SK-N-SH treated with all-trans-retinoic acid at 6 μM for 48 hours (cell line): ENCODE data around the gene CALML3.

Experiments
- ATAC-seq: fragments of 200-7000 bp; cut with Tn5 transposase; 3 replicates; pipeline ENCODE4 v1.9.1; 2020; ENCODE audit warnings: mild to moderate bottlenecking, moderate library complexity
- ESRRG ChIP-seq: fragments of 250-450 bp; sonication (Bioruptor Pico); IDR thresholded peaks from 2 replicates; pipeline ENCODE4 v1.6.1; 2021; ENCODE audit warnings: mild to moderate bottlenecking
- ISL1 ChIP-seq: fragments of 250-450 bp; sonication (Bioruptor Pico); IDR thresholded peaks from 2 replicates; pipeline ENCODE4 v2.1.2; 2022; ENCODE audit warnings: mild to moderate bottlenecking, moderate library complexity
- OSR1 ChIP-seq: fragments of 250-450 bp; sonication (Bioruptor Pico); IDR thresholded peaks from 2 replicates; pipeline ENCODE4 v1.8.0; 2022; ENCODE audit warnings: moderate library complexity, mild to moderate bottlenecking, inconsistent platforms
- PPARA ChIP-seq: fragments of 250-450 bp; sonication (Bioruptor Pico); IDR thresholded peaks from 2 replicates; pipeline ENCODE4 v1.5.0; 2020; ENCODE audit warnings: mild to moderate bottlenecking, borderline replicate concordance
- RARB ChIP-seq: fragments of 250-450 bp; sonication (Bioruptor Pico); IDR thresholded peaks from 2 replicates; pipeline ENCODE4 v1.8.0; 2021; ENCODE audit warnings: mild to moderate bottlenecking, moderate library complexity
- SNAI2 ChIP-seq: fragments of 250-450 bp; sonication (Bioruptor Pico); IDR thresholded peaks from 2 replicates; pipeline ENCODE4 v1.5.0; 2020; ENCODE audit warnings: mild to moderate bottlenecking, moderate library complexity
- TCF4 ChIP-seq: fragments of 250-450 bp; sonication (Bioruptor Pico); IDR thresholded peaks from 2 replicates; pipeline ENCODE4 v1.8.0; 2021; ENCODE audit warnings: mild to moderate bottlenecking, moderate library complexity, borderline replicate concordance
- TOX ChIP-seq: fragments of 250-450 bp; sonication (Bioruptor Pico); IDR thresholded peaks from 2 replicates; pipeline ENCODE4 v1.8.0; 2021; ENCODE audit warnings: mild to moderate bottlenecking, moderate library complexity, borderline replicate concordance
- ZC3H10 ChIP-seq: fragments of 250-450 bp; sonication (Bioruptor Pico); IDR thresholded peaks from 2 replicates; pipeline ENCODE4 v1.5.1; 2021; ENCODE audit warnings: mild to moderate bottlenecking, moderate library complexity
- ZFP3 ChIP-seq: fragments of 250-450 bp; sonication (Bioruptor Pico); IDR thresholded peaks from 2 replicates; pipeline ENCODE4 v1.5.0; 2020; ENCODE audit warnings: mild to moderate bottlenecking, moderate library complexity
- ZFP30 ChIP-seq: fragments of 450-650 bp; formaldehyde crosslinking; IDR thresholded peaks from 2 replicates; pipeline ENCODE4 v1.5.0; 2022; ENCODE audit warnings: mild to moderate bottlenecking, moderate library complexity
- ZNF565 ChIP-seq: fragments of 450-650 bp; formaldehyde crosslinking; conservative IDR thresholded peaks from 2 replicates; pipeline ENCODE4 v1.5.0; 2020; ENCODE audit warnings: low read depth, mild to moderate bottlenecking, moderate library complexity
- ZNF70 ChIP-seq: fragments of 450-650 bp; formaldehyde crosslinking; IDR thresholded peaks from 2 replicates; pipeline ENCODE4 v1.5.0; 2020; ENCODE audit warnings: mild to moderate bottlenecking, moderate library complexity
- ZNF8 ChIP-seq: fragments of 450-650 bp; formaldehyde crosslinking; IDR thresholded peaks from 2 replicates; pipeline ENCODE4 v1.5.0; 2020; ENCODE audit warnings: mild to moderate bottlenecking, moderate library complexity
- TF ChIP-seq, protein P1 (sequence below): fragments of 250-450 bp; sonication (Bioruptor Pico); IDR thresholded peaks from 2 replicates; pipeline ENCODE4 v1.5.1; 2021; ENCODE audit warnings: mild to moderate bottlenecking, moderate library complexity
- TF ChIP-seq, protein P2 (sequence below): fragments of 250-450 bp; sonication (Bioruptor Pico); IDR thresholded peaks from 2 replicates; pipeline ENCODE4 v1.8.0; 2021; ENCODE audit warnings: low read depth, mild to moderate bottlenecking, moderate library complexity, borderline replicate concordance
- TF ChIP-seq, protein P3 (sequence below): fragments of 250-450 bp; sonication (Bioruptor Pico); IDR thresholded peaks from 2 replicates; pipeline ENCODE4 v1.5.0; 2020; ENCODE audit warnings: mild to moderate bottlenecking, moderate library complexity
- TF ChIP-seq, protein P4 (sequence below): fragments of 250-450 bp; sonication (Bioruptor Pico); IDR thresholded peaks from 2 replicates; pipeline ENCODE4 v1.8.0; 2020; ENCODE audit warnings: mild to moderate bottlenecking, moderate library complexity, borderline replicate concordance

The CALML3 gene

DNA sequence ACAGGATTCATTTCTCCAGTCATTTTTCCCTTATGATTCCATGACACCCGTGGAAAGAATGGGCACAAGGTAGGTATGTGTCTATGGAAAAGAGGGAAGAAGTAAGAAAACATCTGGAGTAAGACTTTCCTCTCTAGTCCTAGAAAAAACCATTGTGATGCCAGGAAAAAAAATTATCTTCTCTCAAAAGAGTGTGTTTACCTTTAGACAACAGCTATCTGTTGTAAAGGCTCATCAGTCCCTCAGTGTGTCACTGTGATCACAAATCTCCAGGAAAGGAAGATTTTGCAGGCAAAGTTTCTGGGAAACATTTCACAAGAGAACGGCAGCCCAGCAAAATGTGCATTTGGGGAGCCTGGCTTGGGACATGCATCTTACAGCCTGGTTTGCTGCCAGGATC is 44.8 kb downstream of the CALML3 start (continued):
- TF ChIP-seq, protein P1, sequence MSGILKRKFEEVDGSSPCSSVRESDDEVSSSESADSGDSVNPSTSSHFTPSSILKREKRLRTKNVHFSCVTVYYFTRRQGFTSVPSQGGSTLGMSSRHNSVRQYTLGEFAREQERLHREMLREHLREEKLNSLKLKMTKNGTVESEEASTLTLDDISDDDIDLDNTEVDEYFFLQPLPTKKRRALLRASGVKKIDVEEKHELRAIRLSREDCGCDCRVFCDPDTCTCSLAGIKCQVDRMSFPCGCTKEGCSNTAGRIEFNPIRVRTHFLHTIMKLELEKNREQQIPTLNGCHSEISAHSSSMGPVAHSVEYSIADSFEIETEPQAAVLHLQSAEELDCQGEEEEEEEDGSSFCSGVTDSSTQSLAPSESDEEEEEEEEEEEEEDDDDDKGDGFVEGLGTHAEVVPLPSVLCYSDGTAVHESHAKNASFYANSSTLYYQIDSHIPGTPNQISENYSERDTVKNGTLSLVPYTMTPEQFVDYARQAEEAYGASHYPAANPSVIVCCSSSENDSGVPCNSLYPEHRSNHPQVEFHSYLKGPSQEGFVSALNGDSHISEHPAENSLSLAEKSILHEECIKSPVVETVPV (CRISPR knock-in tag), result no peak
- no peak for TF ChIP-seq RARB (CRISPR knock-in tag)
- no peak for TF ChIP-seq PPARA (CRISPR knock-in tag)
- TF ChIP-seq SNAI2 (CRISPR knock-in tag), result no peak
- no peak for TF ChIP-seq ZNF565 (CRISPR knock-in tag)
- TF ChIP-seq OSR1, result no peak
- TF ChIP-seq TOX (CRISPR knock-in tag), result no peak
- TF ChIP-seq, protein P2, sequence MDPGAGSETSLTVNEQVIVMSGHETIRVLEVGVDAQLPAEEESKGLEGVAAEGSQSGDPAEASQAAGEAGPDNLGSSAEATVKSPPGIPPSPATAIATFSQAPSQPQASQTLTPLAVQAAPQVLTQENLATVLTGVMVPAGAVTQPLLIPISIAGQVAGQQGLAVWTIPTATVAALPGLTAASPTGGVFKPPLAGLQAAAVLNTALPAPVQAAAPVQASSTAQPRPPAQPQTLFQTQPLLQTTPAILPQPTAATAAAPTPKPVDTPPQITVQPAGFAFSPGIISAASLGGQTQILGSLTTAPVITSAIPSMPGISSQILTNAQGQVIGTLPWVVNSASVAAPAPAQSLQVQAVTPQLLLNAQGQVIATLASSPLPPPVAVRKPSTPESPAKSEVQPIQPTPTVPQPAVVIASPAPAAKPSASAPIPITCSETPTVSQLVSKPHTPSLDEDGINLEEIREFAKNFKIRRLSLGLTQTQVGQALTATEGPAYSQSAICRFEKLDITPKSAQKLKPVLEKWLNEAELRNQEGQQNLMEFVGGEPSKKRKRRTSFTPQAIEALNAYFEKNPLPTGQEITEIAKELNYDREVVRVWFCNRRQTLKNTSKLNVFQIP (CRISPR knock-in tag), result no peak
- no peak for TF ChIP-seq ZNF70 (CRISPR knock-in tag)
- TF ChIP-seq ZNF8 (CRISPR knock-in tag), result no peak

DNA sequence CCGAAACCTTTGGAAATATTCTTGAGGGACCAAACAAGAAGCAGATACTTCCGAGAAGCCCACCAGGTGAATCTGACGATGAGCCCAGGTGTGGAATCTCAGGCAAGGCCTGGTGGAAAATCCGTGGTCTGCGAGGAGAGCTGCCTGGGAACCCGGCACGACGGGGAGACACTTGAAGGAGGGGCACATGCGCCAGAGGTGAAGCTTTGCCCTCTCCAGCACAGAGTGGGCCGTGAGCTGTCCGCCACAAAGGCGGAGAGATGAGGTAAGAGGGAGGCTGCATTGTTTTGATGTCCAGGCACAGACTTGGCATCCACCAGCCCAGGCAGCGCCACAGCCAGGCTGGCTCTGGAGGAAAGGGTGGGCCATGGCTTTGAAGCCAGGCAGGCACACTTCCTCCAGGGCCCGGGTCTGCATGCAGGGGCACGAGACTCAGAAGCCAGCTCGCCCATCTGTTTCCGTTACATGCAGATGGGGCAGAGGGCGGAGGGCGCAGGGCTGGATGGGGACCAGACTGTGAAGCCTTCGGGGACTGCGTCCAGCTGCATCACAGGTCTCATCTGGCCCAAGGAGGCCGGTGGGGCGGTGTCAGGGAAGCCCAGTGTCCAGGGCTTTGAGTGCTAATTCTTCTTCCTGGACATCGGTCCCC is 45.4 kb downstream of the CALML3 start:
- TF ChIP-seq TOX (CRISPR knock-in tag) (no peak), ZNF565 (CRISPR knock-in tag) (no peak), PPARA (CRISPR knock-in tag) (no peak), ZC3H10 (CRISPR knock-in tag) (no peak), ESRRG (CRISPR knock-in tag) (no peak), RARB (CRISPR knock-in tag) (no peak), OSR1 (no peak), TCF4 (CRISPR knock-in tag) (no peak), SNAI2 (CRISPR knock-in tag) (no peak)
- TF ChIP-seq, protein P2 (CRISPR knock-in tag), result no peak
- TF ChIP-seq, protein P3, sequence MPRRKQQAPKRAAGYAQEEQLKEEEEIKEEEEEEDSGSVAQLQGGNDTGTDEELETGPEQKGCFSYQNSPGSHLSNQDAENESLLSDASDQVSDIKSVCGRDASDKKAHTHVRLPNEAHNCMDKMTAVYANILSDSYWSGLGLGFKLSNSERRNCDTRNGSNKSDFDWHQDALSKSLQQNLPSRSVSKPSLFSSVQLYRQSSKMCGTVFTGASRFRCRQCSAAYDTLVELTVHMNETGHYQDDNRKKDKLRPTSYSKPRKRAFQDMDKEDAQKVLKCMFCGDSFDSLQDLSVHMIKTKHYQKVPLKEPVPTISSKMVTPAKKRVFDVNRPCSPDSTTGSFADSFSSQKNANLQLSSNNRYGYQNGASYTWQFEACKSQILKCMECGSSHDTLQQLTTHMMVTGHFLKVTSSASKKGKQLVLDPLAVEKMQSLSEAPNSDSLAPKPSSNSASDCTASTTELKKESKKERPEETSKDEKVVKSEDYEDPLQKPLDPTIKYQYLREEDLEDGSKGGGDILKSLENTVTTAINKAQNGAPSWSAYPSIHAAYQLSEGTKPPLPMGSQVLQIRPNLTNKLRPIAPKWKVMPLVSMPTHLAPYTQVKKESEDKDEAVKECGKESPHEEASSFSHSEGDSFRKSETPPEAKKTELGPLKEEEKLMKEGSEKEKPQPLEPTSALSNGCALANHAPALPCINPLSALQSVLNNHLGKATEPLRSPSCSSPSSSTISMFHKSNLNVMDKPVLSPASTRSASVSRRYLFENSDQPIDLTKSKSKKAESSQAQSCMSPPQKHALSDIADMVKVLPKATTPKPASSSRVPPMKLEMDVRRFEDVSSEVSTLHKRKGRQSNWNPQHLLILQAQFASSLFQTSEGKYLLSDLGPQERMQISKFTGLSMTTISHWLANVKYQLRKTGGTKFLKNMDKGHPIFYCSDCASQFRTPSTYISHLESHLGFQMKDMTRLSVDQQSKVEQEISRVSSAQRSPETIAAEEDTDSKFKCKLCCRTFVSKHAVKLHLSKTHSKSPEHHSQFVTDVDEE (CRISPR knock-in tag), result no peak
- TF ChIP-seq, protein P1 (CRISPR knock-in tag), result no peak
- no peak for ATAC-seq

DNA sequence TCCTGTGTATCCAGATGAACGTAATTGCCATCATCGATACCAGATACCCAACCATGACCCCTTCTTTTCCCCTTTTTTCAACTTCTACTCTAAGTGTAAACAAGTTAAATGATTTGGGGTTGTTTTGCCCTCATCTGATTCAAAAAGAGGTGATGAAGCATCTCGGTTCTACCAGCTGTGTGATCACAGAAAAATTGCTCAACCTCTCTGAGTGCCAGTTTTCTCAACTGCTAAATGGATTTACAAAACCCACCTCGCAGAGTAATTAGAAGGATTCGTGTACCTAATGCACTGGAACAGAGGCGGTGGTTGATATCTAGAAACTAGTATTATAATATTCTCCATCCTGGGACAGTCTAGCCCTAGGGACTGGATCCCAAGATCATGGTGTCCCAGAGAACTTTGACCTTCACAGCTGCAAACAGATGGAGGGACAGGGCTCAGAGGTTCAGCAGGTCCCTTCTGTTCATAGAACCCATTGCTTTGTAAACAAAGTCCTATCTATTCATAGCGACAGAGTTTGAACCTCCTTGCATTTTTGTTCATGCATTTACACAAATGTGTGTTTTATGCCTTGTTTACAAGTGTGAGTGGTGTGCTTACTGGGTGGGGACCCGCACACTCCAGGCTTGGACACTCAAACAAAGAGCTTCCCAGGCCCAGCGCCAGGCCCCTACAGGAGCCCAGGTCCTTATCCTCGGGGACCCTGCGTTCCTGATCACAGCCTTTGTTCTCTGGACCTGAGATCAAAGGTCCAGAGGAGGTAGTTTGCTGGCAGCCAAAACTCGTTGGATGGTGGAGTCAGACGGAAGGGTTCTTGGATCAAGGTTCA is 46.4 kb downstream of the CALML3 start:
- ATAC-seq, result no peak
- no peak for TF ChIP-seq TOX (CRISPR knock-in tag)
- TF ChIP-seq ZNF565 (CRISPR knock-in tag), result no peak
- no peak for TF ChIP-seq ZC3H10 (CRISPR knock-in tag)
- TF ChIP-seq, protein P3 (CRISPR knock-in tag), result no peak
- no peak for TF ChIP-seq ZNF70 (CRISPR knock-in tag)
- TF ChIP-seq, protein P2 (CRISPR knock-in tag), result no peak
- no peak for TF ChIP-seq ZFP3
- TF ChIP-seq ZFP30 (CRISPR knock-in tag), result no peak
- TF ChIP-seq, protein P4, sequence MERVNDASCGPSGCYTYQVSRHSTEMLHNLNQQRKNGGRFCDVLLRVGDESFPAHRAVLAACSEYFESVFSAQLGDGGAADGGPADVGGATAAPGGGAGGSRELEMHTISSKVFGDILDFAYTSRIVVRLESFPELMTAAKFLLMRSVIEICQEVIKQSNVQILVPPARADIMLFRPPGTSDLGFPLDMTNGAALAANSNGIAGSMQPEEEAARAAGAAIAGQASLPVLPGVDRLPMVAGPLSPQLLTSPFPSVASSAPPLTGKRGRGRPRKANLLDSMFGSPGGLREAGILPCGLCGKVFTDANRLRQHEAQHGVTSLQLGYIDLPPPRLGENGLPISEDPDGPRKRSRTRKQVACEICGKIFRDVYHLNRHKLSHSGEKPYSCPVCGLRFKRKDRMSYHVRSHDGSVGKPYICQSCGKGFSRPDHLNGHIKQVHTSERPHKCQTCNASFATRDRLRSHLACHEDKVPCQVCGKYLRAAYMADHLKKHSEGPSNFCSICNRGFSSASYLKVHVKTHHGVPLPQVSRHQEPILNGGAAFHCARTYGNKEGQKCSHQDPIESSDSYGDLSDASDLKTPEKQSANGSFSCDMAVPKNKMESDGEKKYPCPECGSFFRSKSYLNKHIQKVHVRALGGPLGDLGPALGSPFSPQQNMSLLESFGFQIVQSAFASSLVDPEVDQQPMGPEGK (CRISPR knock-in tag), result no peak
- TF ChIP-seq ISL1 (CRISPR knock-in tag), result no peak
